ENCODE results near the gene BRPF1. TPM values are rescaled to one million over a fixed set of nuclear protein-coding genes. Genes with fewer than 3 reads are reported as not detected.

Gene BRPF1
- total RNA-seq, 1 donor from 2014 or later: 19.5 TPM

DNA sequence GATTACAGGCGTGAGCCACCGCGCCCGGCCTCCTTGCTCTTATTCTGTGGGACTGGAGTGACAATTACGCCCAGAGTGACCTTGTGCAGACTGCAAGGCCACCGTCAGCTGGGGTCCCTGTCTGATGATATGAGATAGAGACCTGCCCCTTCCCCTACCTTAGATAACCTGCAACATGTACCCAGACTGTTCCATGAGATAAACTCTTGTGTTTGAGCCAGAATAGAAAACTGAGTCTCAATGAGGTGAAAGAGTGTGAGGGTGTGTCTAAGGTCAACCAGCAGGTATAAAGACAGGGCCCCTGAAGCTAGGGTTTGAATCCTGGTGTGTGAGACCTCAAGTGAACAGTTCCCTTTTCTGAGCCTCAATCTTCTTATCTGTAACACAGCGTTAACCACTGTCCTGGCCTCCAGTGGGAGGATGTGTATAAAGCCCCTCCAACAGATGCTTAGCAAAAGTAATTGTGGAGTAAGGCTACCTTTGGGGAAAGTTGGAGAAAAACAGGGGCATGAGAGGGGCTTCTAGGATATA lies 54.7 kb downstream of the BRPF1 start:
- Histone ChIP-seq H3K4me1 (ENCODE audit: insufficient read depth, low read length) (no peaks in the 10 kb centered on the region), H2AFZ (ENCODE audit: low read depth, low read length) (no peak overlapping the region), H3K27me3 (ENCODE audit: insufficient read depth, low read length) (no peaks in the 10 kb centered on the region), H4K20me1 (ENCODE audit: insufficient read depth, low read length) (no peaks in the 10 kb centered on the region), H3K9ac (ENCODE audit: low read length) (no peak overlapping the region), H3K4me2 (ENCODE audit: low read length) (no peak overlapping the region), H3K79me2 (ENCODE audit: insufficient read depth, low read length) (peaks cover 9% of the 10 kb centered on the region), H3K27ac (ENCODE audit: low read depth, low read length) (no peak overlapping the region), H3K36me3 (ENCODE audit: insufficient read depth, low read length) (peaks cover 25% of the 10 kb centered on the region), H3K4me3 (ENCODE audit: insufficient read depth, low read depth, low read length) (no peak overlapping the region), H3K9me3 (ENCODE audit: insufficient read depth, low read depth, low read length) (no peaks in the 10 kb centered on the region)
- Mint-ChIP-seq H3K27me3 (ENCODE audit: low read depth, unreplicated experiment) (no peaks in the 10 kb centered on the region), H3K4me3 (ENCODE audit: unreplicated experiment) (no peak overlapping the region), H3K27ac (ENCODE audit: unreplicated experiment) (no peak overlapping the region), H3K4me1 (ENCODE audit: low read depth, unreplicated experiment) (peaks cover 15% of the 10 kb centered on the region), H3K36me3 (ENCODE audit: low read depth, unreplicated experiment) (peaks cover 29% of the 10 kb centered on the region), H3K9me3 (ENCODE audit: unreplicated experiment) (no peaks in the 10 kb centered on the region)
- DNase-seq (ENCODE audit: low read depth) (no peak), FAIRE-seq (no peak)
- TF ChIP-seq EZH2 (IDR thresholded peaks at IDR 0.05; ENCODE audit: insufficient read depth, low read length): no peak
- TF ChIP-seq, protein P1, sequence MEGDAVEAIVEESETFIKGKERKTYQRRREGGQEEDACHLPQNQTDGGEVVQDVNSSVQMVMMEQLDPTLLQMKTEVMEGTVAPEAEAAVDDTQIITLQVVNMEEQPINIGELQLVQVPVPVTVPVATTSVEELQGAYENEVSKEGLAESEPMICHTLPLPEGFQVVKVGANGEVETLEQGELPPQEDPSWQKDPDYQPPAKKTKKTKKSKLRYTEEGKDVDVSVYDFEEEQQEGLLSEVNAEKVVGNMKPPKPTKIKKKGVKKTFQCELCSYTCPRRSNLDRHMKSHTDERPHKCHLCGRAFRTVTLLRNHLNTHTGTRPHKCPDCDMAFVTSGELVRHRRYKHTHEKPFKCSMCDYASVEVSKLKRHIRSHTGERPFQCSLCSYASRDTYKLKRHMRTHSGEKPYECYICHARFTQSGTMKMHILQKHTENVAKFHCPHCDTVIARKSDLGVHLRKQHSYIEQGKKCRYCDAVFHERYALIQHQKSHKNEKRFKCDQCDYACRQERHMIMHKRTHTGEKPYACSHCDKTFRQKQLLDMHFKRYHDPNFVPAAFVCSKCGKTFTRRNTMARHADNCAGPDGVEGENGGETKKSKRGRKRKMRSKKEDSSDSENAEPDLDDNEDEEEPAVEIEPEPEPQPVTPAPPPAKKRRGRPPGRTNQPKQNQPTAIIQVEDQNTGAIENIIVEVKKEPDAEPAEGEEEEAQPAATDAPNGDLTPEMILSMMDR (IDR thresholded peaks at IDR 0.05; ENCODE audit: insufficient read depth, low read depth, low read length): no peak

DNA sequence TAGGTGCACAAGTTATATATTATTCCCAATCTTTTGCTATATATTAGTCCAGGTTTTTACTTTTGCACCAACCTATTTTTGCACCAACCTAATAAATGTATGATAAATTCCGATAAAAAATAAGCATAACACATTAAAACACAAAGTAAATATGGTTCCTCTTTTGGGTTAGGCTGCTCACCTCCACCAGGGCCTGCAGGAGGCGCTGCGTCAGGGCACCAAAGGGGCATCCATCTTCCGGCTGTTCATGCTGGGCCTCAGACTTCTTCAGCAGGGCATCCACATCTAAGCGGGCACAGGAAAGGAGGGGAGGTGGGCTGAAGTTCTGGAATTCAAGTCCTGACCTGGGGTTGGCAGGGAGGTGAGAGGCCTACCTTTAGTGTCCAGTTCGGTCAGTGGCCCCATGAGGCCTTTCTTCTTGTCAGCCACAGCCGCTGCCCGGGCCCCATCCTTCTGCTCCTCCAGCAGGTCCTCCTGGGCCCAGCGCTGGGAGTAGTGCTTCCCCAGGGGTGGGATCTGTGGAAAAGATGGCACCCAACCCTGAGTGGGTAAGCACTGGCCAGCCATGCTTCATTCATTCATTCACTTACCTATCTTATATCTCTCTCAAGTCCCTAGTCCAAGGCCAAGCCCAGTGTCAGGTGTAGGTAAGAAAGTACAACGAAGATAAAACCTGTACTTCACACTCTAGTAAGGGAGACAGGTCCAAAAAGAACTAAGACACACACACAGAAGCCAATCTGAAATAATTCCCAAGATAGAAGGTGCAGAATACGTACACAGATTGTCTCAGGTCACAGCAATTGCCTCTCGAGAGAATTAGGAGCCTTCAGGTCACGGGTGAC lies 55.5 kb downstream of the BRPF1 start:
- no peak for TF ChIP-seq EZH2 (IDR thresholded peaks at IDR 0.05; ENCODE audit: insufficient read depth, low read length)
- TF ChIP-seq, protein P1 (IDR thresholded peaks at IDR 0.05; ENCODE audit: insufficient read depth, low read depth, low read length): no peak
- H3K27ac Mint-ChIP-seq (ENCODE audit: unreplicated experiment): no peak overlapping the region
- H3K27me3 Mint-ChIP-seq (ENCODE audit: low read depth, unreplicated experiment): no peaks in the 10 kb centered on the region
- Histone ChIP-seq H3K27ac (ENCODE audit: low read depth, low read length) (no peak overlapping the region), H2AFZ (ENCODE audit: low read depth, low read length) (no peak overlapping the region), H3K79me2 (ENCODE audit: insufficient read depth, low read length) (peaks cover 17% of the 10 kb centered on the region), H3K4me2 (ENCODE audit: low read length) (no peak overlapping the region), H4K20me1 (ENCODE audit: insufficient read depth, low read length) (no peaks in the 10 kb centered on the region), H3K4me1 (ENCODE audit: insufficient read depth, low read length) (peaks cover 6% of the 10 kb centered on the region), H3K36me3 (ENCODE audit: insufficient read depth, low read length) (peaks cover 21% of the 10 kb centered on the region), H3K4me3 (ENCODE audit: insufficient read depth, low read depth, low read length) (no peak overlapping the region), H3K9ac (ENCODE audit: low read length) (no peak overlapping the region), H3K9me3 (ENCODE audit: insufficient read depth, low read depth, low read length) (no peaks in the 10 kb centered on the region), H3K27me3 (ENCODE audit: insufficient read depth, low read length) (no peaks in the 10 kb centered on the region)
- peaks cover 19% of the 10 kb centered on the region for H3K4me1 Mint-ChIP-seq (ENCODE audit: low read depth, unreplicated experiment)
- H3K9me3 Mint-ChIP-seq (ENCODE audit: unreplicated experiment): no peaks in the 10 kb centered on the region
- no peak overlapping the region for H3K4me3 Mint-ChIP-seq (ENCODE audit: unreplicated experiment)
- no peak for DNase-seq (ENCODE audit: low read depth)
- no peak for FAIRE-seq
- peaks cover 29% of the 10 kb centered on the region for H3K36me3 Mint-ChIP-seq (ENCODE audit: low read depth, unreplicated experiment)

DNA sequence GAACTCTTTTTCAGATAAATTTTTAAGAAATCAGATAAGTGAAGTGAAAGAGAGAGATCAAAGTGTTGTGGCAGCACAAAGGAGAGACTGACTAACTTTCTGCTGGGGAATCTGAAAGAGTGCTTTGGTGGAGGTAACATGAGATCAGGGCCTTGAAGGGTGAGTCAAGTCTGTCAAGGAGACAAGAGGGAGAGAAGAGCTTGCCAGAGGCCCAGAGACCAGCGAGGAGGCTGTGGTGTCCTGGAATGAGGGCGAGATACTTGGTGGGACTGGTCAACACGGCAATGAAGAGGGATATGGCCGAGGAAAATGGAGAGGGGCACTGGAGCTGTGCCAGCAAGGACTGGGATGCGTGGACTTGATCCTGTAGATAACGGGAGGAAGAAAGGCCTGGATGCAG lies 56.2 kb downstream of the BRPF1 start:
- TF ChIP-seq EZH2 (IDR thresholded peaks at IDR 0.05; ENCODE audit: insufficient read depth, low read length): no peak
- TF ChIP-seq, protein P1 (IDR thresholded peaks at IDR 0.05; ENCODE audit: insufficient read depth, low read depth, low read length): no peak
- Mint-ChIP-seq H3K4me3 (ENCODE audit: unreplicated experiment) (peak overlapping the region; percentile 23), H3K9me3 (ENCODE audit: unreplicated experiment) (no peaks in the 10 kb centered on the region), H3K36me3 (ENCODE audit: low read depth, unreplicated experiment) (peaks cover 24% of the 10 kb centered on the region), H3K4me1 (ENCODE audit: low read depth, unreplicated experiment) (peaks cover 19% of the 10 kb centered on the region), H3K27me3 (ENCODE audit: low read depth, unreplicated experiment) (no peaks in the 10 kb centered on the region), H3K27ac (ENCODE audit: unreplicated experiment) (peak overlapping the region; percentile 2)
- H4K20me1 ChIP-seq (ENCODE audit: insufficient read depth, low read length): no peaks in the 10 kb centered on the region
- no peak overlapping the region for H3K4me3 ChIP-seq (ENCODE audit: insufficient read depth, low read depth, low read length)
- no peak overlapping the region for H3K27ac ChIP-seq (ENCODE audit: low read depth, low read length)
- peaks cover 6% of the 10 kb centered on the region for H3K4me1 ChIP-seq (ENCODE audit: insufficient read depth, low read length)
- H3K36me3 ChIP-seq (ENCODE audit: insufficient read depth, low read length): peaks cover 15% of the 10 kb centered on the region
- no peaks in the 10 kb centered on the region for H3K9me3 ChIP-seq (ENCODE audit: insufficient read depth, low read depth, low read length)
- no peak for FAIRE-seq
- H3K9ac ChIP-seq (ENCODE audit: low read length): no peak overlapping the region
- H2AFZ ChIP-seq (ENCODE audit: low read depth, low read length): no peak overlapping the region
- H3K79me2 ChIP-seq (ENCODE audit: insufficient read depth, low read length): peaks cover 18% of the 10 kb centered on the region
- no peak overlapping the region for H3K4me2 ChIP-seq (ENCODE audit: low read length)
- peak; percentile 37 for DNase-seq (ENCODE audit: low read depth)
- no peaks in the 10 kb centered on the region for H3K27me3 ChIP-seq (ENCODE audit: insufficient read depth, low read length)

All from astrocyte (in vitro differentiated cells and primary cell).